GM18951 (cell line): ENCODE measurements around the gene NXPH1.

Experiments used
- POLR2A ChIP-seq: IDR thresholded peaks from 4 replicates; pipeline ENCODE4 v1.6.1; 2011; ENCODE audit warnings: mild to moderate bottlenecking; ENCODE audit not compliant: insufficient read length, insufficient read depth; ENCODE audit errors: extremely low read depth
- in situ Hi-C: fragments of 300-500 bp; cut with MboI; formaldehyde crosslinking; loops from one replicate; pipeline ENCODE4 v1.12.0; 2022; ENCODE audit warnings: low sequenced_read_pairs, mixed read lengths, inconsistent platforms; ENCODE audit not compliant: unreplicated experiment

Gene NXPH1

DNA sequence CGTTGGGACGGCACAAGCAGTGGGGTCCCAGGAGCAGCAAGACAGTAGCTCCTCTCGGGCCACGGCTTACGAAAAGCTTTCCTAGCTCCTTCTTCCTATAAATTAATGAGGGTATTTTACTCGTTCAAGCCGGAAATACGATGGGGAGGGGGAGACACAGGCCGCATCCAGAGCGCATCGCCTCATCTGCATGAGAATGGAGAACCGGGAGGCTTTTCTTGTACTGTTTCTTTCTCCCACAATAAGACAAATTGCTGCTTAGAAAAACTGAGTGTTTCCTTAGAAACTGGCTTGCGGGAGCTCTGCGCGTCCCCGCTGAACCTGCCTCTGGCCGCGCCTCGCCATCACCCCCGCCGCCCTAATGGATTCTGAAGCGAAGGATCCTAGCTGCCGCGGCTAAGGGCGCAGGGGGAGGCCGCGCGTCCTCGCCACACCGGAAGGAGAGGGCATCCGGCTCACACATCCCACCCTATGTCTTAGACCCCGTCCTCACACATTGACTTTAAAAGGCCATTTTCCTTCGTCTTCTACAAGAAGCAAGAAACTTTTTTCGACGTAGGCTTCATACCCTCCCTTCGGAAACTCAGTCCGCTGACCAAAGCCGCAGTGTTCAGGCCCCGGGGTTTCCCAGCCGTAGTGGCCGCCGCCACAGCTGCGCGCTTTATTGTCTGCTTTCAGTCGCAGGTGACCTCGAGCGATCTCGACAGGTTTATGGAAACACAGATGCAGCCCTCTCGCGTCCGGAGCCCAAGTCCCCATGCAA, 8.8 kb downstream of the NXPH1 start:
- in situ Hi-C loops: no loop called here
- TF ChIP-seq POLR2A: no peak

DNA sequence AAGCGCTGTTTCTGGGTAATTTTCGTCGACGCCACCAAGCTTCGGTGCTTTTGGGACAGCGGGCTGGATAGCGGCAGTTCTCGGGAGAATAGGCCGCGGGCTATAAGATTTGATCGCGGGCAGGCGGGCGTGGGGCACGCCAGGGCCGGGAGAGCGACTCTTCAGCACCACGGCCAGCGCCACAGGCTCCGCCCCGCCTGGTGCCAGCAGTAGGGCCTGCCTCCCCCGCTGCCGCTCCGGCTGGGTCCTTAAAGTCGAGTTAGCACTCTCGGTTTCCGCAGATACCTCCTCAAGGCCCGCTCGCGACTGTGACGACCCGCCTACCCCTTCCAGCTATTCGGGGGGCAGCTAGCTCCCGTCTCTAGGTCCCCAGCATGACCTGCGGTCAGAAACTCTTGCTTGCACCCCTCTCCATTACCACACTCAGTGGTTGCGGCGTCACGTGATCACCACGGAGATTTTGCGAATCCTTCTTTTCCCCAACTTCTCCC, 9.4 kb downstream of the NXPH1 start:
- TF ChIP-seq POLR2A: no peak
- in situ Hi-C loops: no loop called here

DNA sequence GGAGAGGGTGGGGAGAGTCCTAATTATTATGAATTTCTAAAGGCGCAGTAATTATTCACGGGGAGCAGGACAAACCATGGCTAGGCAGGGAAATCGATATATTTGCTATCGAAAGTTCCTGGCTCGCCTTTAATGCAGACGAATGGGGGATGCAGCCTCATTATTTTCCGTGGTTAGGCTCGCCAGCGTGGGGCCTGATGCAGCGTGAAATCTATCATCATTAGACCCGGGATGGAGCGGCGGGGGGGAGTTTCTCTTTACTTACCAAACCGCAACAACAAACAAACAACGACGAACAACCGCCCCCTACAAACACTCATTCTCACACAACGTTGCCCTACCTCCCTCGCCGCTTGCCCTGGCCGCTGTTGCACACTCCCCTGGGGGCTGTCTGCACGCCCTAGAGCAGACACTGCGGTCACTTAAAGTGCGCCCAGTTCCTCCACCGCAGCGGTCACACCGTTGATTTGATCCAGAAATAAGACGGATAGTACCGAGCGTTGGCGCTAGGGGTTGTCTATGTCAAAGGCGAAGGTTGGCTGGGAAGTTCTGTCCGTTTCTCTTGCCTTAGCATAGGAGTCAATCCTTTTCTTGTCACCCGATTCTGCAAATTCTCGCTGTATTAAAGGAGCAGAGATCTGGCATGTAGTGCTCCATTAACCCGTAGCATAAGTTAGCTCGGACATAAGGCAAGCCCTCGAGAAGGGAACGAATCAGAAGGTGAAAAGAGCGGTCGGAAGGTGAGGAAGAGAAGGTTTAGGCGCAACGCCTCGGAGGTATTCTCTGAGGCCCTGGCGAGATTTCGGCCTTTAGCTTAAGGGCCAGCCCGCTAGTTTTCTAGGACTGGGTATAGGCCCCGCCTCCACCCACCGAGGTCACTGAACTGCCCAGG, 10.4 kb downstream of the NXPH1 start:
- in situ Hi-C loops: no loop called here
- no peak for TF ChIP-seq POLR2A

DNA sequence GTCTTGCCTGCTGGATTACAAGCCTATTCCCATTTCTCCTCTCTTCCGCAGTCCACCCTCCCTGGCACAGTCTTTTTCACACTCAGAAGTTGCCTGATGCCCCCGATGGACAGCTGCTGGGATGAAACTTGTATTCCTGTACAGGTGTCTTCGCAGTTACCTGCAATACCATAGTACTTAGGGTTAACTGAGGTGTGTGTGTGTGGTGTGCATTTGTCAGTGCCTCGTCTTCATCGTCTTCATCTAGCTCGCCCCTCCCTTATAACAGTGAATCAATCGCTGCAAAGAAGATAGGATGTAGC, 11.0 kb downstream of the NXPH1 start:
- in situ Hi-C loops: no loop called here
- no peak for TF ChIP-seq POLR2A

DNA sequence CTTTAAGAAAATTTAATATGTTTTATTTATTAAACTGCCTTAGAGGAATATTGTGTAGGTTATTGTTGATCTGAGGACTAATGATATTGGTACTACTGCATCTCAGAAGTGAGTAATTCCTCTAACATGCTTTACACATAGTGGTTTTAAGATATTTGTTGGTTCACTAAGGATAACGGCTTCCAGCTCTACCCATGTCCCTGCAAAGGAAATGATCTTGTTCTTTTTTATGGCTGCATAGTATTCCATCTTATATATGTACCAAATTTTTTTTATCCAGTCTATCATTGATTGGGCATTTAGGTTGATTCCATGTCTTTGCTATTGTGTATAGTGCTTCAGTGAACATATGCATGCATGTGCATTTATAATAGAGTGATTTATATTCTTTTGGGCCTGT, 20.1 kb downstream of the NXPH1 start:
- no peak for TF ChIP-seq POLR2A
- in situ Hi-C loops: no loop called here

DNA sequence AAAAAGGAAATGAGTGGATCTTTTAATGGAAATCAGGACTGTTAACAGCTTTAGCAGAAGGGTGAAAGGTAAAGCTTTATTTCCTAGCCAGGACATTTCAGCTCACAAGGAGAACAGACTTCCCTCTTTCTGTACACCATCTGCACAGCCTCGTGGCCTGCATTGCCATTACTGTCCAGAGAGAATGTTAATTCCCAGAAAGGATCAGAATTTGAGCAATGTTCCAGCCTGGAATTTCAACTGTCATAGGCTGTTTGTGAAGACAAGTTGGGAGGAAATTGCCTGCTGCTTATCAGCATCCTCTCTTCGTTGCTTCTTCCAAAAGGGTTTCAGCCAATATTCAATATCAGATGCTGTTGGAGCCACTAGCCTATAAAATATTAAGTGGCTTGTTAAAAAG, 22.0 kb downstream of the NXPH1 start:
- TF ChIP-seq POLR2A: no peak
- in situ Hi-C loops: no loop called here

DNA sequence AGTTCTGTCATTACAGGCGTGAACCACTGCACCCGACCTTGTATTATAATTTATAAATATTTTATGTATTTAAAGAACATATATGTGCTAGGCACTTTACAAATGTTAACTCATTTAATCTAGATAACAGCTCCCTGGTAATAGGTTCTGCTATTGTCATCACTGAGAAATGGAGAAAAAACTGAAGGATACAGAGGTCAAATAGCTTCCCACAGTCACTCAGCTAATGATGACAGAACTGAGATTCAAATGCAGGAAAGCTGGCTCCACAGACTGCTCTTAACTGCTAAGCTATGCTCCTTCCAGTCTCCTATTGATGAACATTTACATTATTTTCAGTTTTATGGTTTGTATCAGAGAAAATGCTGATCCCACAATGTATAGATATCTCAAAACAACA, 28.9 kb downstream of the NXPH1 start:
- in situ Hi-C loops: no loop called here
- no peak for TF ChIP-seq POLR2A

DNA sequence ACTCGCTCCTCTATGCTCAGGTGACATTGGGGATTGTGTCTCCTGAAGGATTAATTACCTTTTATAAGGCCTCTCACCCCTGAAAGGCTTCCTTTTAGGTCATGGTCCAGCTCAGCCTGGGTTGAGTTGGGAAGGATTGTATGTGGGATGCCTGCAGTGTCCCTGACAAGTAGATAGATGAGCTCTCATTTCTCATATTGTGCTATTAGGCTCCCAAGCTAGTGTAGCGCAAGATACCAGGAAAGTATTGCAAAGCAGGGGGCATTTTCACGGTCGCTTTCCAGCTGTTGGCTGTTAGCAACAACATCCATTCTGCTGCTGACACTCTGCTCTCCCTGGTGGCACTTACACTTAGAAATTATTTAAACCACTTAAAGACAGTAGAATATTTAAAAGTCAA, 31.9 kb downstream of the NXPH1 start:
- TF ChIP-seq POLR2A: no peak
- in situ Hi-C loops: no loop called here

DNA sequence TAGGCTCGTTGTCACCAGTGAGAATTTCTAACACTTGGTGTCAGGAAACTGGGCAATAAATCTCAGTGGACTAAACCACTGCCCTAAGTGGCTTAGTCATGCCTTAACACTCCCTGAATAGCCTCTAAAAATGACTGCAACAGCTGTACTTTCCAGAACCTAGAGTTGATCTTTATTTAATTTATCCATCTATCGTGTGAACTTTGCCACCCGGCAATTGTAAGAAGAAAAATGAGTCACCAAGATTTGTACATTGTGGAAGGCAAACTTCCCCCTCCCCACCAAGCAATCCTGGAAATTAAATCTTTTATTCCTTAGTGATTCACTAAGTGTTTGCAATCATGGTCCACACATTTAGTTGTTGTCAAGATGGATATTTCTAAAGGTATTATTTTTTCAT, 47.1 kb downstream of the NXPH1 start:
- in situ Hi-C loops: no loop called here
- no peak for TF ChIP-seq POLR2A

DNA sequence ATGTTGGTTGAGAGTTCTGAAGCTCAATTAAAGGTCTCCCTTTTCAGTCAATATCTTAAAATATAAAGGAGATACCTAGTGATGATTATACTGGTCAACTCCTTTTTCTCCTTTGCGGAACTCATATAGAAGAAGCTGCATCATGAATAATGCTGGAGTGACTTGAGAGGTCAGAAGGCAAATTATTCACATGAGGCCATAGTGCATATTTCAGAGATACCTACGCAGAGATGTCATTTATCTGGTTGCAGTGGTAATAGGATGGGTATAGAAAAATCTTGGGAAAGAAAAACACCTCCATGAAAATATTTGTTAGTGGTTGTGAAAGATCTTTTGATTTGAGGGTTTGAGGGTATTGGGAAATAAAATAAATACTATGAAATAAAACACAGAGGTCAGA, 47.7 kb downstream of the NXPH1 start:
- in situ Hi-C loops: no loop called here
- no peak for TF ChIP-seq POLR2A

DNA sequence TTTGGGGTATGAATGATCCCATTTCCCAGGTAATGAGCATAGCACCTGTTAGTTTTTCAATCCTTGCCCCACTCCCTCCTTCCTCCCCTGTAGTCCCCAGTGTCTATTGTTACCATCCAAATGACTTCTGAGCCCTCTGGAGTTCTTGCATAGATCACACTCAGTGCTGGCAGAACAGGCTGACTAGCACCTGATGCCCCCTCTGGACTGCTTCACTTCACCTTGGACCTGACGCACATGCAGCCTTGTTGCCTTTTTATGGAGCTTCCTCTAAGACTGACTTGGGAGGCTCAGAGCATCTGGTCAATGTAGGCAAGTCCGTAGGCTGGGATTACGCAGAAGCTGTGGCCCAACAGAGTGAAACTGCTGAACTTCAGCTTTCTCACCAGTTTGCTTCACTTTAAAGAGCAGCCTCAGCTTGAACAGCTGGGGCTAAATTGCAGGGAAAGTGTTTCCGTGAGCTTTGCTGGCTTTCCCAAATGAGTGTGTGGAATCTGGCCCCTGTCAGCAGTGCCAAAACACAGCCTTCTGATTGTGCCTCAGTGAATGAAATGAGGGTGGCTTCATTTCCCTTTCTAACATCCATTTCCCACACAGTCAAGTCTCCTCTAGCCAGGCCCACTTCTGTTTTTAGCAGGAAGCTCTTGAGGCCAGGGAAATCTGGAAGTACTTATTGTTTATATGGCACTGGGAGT, 48.5 kb downstream of the NXPH1 start:
- in situ Hi-C loops: no loop called here

DNA sequence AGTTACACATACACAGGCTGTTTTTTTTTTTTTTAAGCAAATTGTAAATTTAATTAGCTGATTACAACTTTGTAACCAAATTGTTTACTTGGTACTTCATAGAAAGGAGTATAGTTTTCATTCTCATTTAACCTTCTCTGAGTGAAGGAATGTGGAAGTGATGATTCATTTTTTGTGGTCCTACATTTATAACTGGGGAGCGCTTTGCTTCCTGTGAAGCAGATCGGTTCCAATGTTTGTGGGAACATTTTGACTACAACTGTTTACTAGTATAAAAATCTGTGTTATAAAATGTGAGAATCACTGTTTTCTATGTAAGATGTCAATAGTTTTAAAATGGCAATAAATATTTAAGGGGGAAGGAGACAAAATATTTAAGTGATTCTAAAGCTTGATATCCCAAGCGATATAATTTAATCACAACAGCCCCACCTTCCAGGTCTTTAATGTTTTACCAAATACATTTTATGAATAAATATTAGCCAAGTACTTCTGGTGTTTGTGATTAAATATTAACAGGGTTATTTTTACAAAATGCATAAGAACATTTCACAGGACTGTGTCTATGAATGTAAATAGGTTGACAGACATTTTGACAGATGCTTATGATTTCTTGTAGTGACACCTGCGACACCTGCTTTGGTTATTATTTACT, 57.1 kb downstream of the NXPH1 start:
- TF ChIP-seq POLR2A: no peak
- in situ Hi-C loops: no loop called here

More for the DNA sequence above, 48.5 kb downstream of the NXPH1 start:
- TF ChIP-seq POLR2A: no peak

DNA sequence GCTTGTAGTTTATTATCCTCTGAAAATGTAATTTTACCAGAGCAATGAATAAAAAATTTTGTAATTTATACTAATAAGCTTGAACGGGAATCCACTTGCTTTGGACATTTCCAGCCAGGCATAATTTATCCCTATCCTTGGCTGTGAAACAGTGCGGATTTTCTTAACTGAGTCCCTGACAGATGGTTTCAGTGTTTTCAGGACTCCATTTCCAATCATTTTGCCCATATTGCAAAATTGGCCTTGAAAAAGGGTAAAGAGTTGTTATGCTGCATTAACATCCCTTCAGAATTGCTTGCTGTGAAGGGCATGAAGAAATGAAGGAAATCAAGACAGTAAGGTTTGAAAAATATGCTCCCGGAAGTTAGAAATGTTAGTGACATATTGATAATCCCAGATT, 57.7 kb downstream of the NXPH1 start:
- in situ Hi-C loops: no loop called here
- TF ChIP-seq POLR2A: no peak
